CD4-positive, alpha-beta T cell treated with Interleukin-12 subunit alpha and Interleukin-12 subunit beta, for 1 hour (primary cell): ENCODE data around the gene PIK3R1.

Experiments
- DNase-seq: peaks from one replicate; pipeline ENCODE4 v3.0.0-alpha.2; 2020

The PIK3R1 gene

GRCh38 chr5:68215208-68215897, at the start of gene PIK3R1:
PIK3R1 (plus strand) TSS chr5:68215756; CDS start chr5:68226676, 10,920 bp downstream.
- peak; percentile 93 for DNase-seq

- DNase-seq, result no peak
These were observed 48.3 kb upstream of the PIK3R1 start for GRCh38 chr5:68167195-68167651.

- DNase-seq, result no peak
These were observed 45.7 kb upstream of the PIK3R1 start for GRCh38 chr5:68169903-68170302.

GRCh38 chr5:68170826-68171558, 44.6 kb upstream of the PIK3R1 start:
- DNase-seq, result no peak

GRCh38 chr5:68172314-68172713, 43.2 kb upstream of the PIK3R1 start:
- DNase-seq, result no peak

GRCh38 chr5:68173007-68173406, 42.5 kb upstream of the PIK3R1 start:
- no peak for DNase-seq

GRCh38 chr5:68176253-68176652, 39.3 kb upstream of the PIK3R1 start:
- no peak for DNase-seq

- DNase-seq, result no peak
These were observed 38.6 kb upstream of the PIK3R1 start for GRCh38 chr5:68176802-68177479.

- no peak for DNase-seq
These were observed 37.9 kb upstream of the PIK3R1 start for GRCh38 chr5:68177676-68178075.

GRCh38 chr5:68178579-68178978, 37.0 kb upstream of the PIK3R1 start:
- no peak for DNase-seq

- DNase-seq, result no peak
These were observed 35.2 kb upstream of the PIK3R1 start for GRCh38 chr5:68180121-68181038.

GRCh38 chr5:68181039-68181599, 34.4 kb upstream of the PIK3R1 start:
- no peak for DNase-seq

- no peak for DNase-seq
These were observed 33.5 kb upstream of the PIK3R1 start for GRCh38 chr5:68182094-68182493.

- no peak for DNase-seq
These were observed 33.0 kb upstream of the PIK3R1 start for GRCh38 chr5:68182534-68182933.

GRCh38 chr5:68187268-68188055, 28.1 kb upstream of the PIK3R1 start:
- DNase-seq, result no peak

- DNase-seq, result peak; percentile 25
These were observed 26.4 kb upstream of the PIK3R1 start for GRCh38 chr5:68189171-68189570.

- DNase-seq, result no peak
These were observed 25.9 kb upstream of the PIK3R1 start for GRCh38 chr5:68189613-68190012.

- DNase-seq, result no peak
These were observed 24.9 kb upstream of the PIK3R1 start for GRCh38 chr5:68190619-68191018.

- no peak for DNase-seq
These were observed 24.3 kb upstream of the PIK3R1 start for GRCh38 chr5:68191083-68191791.

GRCh38 chr5:68192679-68193060, 22.9 kb upstream of the PIK3R1 start:
- no peak for DNase-seq

GRCh38 chr5:68193481-68194036, 22.0 kb upstream of the PIK3R1 start:
- no peak for DNase-seq
